GM23338 (cell line): ENCODE measurements around the gene BCR. TPM values are rescaled to one million over a fixed set of nuclear protein-coding genes. Genes with fewer than 3 reads are reported as not detected.

Experiments used
- EZH2 ChIP-seq: fragments of 200-600 bp; sonication (generic); IDR thresholded peaks from one replicate; pipeline ENCODE4 v1.8.0; 2017; ENCODE audit warnings: antibody characterized with exemption, mild to moderate bottlenecking, low read depth; ENCODE audit not compliant: unreplicated experiment
- EZH2phosphoT487 ChIP-seq: fragments of 200-600 bp; sonication (generic); IDR thresholded peaks from one replicate; pipeline ENCODE4 v1.8.1; 2018; ENCODE audit warnings: antibody characterized with exemption; ENCODE audit not compliant: unreplicated experiment
- POLR2AphosphoS5 ChIP-seq: IDR thresholded peaks from 2 replicates; pipeline ENCODE4 v1.6.1; 2016; ENCODE audit warnings: antibody characterized with exemption, low read depth
- polyA plus RNA-seq: library from polyadenylated mRNA; unstranded; fragments of >200 nt; fragmentation: Nextera tagmentation; extraction: Ambion mirVana; gene quantifications from 2 replicates; pipeline ENCODE4 v1.2.1, GENCODE V29; 2016
- total RNA-seq: library from RNA; depleted of rRNA; stranded (reverse); fragments of >200 nt; shearing (Covaris generic); gene quantifications from 2 replicates; pipeline ENCODE4 v1.2.3, GENCODE V29; 2014
- TF ChIP-seq, protein P1 (sequence below): fragments of 250-450 bp; sonication (Bioruptor Pico); IDR thresholded peaks from 2 replicates; pipeline ENCODE4 v1.5.0; 2020; ENCODE audit warnings: mild to moderate bottlenecking, moderate library complexity
- TF ChIP-seq, protein P2 (sequence below): IDR thresholded peaks from one replicate; pipeline ENCODE4 v1.6.1; 2018; ENCODE audit warnings: antibody characterized with exemption; ENCODE audit not compliant: unreplicated experiment

The BCR gene
- total and polyA plus RNA-seq, 2 experiments from 2014 or later = 17.7 to 121 TPM

DNA sequence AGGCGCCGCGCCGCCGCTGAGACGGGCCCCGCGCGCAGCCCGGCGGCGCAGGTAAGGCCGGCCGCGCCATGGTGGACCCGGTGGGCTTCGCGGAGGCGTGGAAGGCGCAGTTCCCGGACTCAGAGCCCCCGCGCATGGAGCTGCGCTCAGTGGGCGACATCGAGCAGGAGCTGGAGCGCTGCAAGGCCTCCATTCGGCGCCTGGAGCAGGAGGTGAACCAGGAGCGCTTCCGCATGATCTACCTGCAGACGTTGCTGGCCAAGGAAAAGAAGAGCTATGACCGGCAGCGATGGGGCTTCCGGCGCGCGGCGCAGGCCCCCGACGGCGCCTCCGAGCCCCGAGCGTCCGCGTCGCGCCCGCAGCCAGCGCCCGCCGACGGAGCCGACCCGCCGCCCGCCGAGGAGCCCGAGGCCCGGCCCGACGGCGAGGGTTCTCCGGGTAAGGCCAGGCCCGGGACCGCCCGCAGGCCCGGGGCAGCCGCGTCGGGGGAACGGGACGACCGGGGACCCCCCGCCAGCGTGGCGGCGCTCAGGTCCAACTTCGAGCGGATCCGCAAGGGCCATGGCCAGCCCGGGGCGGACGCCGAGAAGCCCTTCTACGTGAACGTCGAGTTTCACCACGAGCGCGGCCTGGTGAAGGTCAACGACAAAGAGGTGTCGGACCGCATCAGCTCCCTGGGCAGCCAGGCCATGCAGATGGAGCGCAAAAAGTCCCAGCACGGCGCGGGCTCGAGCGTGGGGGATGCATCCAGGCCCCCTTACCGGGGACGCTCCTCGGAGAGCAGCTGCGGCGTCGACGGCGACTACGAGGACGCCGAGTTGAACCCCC is 798 bp downstream of the BCR start (continued):
- TF ChIP-seq, protein P1, sequence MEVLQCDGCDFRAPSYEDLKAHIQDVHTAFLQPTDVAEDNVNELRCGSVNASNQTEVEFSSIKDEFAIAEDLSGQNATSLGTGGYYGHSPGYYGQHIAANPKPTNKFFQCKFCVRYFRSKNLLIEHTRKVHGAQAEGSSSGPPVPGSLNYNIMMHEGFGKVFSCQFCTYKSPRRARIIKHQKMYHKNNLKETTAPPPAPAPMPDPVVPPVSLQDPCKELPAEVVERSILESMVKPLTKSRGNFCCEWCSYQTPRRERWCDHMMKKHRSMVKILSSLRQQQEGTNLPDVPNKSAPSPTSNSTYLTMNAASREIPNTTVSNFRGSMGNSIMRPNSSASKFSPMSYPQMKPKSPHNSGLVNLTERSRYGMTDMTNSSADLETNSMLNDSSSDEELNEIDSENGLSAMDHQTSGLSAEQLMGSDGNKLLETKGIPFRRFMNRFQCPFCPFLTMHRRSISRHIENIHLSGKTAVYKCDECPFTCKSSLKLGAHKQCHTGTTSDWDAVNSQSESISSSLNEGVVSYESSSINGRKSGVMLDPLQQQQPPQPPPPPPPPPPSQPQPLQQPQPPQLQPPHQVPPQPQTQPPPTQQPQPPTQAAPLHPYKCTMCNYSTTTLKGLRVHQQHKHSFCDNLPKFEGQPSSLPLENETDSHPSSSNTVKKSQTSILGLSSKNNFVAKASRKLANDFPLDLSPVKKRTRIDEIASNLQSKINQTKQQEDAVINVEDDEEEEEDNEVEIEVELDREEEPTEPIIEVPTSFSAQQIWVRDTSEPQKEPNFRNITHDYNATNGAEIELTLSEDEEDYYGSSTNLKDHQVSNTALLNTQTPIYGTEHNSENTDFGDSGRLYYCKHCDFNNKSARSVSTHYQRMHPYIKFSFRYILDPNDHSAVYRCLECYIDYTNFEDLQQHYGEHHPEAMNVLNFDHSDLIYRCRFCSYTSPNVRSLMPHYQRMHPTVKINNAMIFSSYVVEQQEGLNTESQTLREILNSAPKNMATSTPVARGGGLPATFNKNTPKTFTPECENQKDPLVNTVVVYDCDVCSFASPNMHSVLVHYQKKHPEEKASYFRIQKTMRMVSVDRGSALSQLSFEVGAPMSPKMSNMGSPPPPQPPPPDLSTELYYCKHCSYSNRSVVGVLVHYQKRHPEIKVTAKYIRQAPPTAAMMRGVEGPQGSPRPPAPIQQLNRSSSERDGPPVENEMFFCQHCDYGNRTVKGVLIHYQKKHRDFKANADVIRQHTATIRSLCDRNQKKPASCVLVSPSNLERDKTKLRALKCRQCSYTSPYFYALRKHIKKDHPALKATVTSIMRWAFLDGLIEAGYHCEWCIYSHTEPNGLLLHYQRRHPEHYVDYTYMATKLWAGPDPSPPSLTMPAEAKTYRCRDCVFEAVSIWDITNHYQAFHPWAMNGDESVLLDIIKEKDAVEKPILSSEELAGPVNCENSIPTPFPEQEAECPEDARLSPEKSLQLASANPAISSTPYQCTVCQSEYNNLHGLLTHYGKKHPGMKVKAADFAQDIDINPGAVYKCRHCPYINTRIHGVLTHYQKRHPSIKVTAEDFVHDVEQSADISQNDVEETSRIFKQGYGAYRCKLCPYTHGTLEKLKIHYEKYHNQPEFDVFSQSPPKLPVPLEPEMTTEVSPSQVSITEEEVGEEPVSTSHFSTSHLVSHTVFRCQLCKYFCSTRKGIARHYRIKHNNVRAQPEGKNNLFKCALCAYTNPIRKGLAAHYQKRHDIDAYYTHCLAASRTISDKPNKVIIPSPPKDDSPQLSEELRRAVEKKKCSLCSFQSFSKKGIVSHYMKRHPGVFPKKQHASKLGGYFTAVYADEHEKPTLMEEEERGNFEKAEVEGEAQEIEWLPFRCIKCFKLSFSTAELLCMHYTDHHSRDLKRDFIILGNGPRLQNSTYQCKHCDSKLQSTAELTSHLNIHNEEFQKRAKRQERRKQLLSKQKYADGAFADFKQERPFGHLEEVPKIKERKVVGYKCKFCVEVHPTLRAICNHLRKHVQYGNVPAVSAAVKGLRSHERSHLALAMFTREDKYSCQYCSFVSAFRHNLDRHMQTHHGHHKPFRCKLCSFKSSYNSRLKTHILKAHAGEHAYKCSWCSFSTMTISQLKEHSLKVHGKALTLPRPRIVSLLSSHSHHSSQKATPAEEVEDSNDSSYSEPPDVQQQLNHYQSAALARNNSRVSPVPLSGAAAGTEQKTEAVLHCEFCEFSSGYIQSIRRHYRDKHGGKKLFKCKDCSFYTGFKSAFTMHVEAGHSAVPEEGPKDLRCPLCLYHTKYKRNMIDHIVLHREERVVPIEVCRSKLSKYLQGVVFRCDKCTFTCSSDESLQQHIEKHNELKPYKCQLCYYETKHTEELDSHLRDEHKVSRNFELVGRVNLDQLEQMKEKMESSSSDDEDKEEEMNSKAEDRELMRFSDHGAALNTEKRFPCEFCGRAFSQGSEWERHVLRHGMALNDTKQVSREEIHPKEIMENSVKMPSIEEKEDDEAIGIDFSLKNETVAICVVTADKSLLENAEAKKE = no peak
- TF ChIP-seq, protein P2, sequence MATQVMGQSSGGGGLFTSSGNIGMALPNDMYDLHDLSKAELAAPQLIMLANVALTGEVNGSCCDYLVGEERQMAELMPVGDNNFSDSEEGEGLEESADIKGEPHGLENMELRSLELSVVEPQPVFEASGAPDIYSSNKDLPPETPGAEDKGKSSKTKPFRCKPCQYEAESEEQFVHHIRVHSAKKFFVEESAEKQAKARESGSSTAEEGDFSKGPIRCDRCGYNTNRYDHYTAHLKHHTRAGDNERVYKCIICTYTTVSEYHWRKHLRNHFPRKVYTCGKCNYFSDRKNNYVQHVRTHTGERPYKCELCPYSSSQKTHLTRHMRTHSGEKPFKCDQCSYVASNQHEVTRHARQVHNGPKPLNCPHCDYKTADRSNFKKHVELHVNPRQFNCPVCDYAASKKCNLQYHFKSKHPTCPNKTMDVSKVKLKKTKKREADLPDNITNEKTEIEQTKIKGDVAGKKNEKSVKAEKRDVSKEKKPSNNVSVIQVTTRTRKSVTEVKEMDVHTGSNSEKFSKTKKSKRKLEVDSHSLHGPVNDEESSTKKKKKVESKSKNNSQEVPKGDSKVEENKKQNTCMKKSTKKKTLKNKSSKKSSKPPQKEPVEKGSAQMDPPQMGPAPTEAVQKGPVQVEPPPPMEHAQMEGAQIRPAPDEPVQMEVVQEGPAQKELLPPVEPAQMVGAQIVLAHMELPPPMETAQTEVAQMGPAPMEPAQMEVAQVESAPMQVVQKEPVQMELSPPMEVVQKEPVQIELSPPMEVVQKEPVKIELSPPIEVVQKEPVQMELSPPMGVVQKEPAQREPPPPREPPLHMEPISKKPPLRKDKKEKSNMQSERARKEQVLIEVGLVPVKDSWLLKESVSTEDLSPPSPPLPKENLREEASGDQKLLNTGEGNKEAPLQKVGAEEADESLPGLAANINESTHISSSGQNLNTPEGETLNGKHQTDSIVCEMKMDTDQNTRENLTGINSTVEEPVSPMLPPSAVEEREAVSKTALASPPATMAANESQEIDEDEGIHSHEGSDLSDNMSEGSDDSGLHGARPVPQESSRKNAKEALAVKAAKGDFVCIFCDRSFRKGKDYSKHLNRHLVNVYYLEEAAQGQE = no peak
- TF ChIP-seq EZH2 (no peak), POLR2AphosphoS5 (no peak), EZH2phosphoT487 (no peak)
